H9 (cell line): Measurements from ENCODE around the gene C1QTNF7. TPM values are rescaled to one million over a fixed set of nuclear protein-coding genes. Genes with fewer than 3 reads are reported as not detected.

Experiments used
- DNase-seq: peaks from one replicate; pipeline ENCODE4 v3.0.0-alpha.2; 2017
- H2AFZ ChIP-seq: one replicate; pipeline ENCODE4 v1.6.1; 2013; ENCODE audit warnings: mild to moderate bottlenecking, low read length, control low read depth, moderate library complexity
- H2AK5ac ChIP-seq: 2 replicates; pipeline ENCODE4 v1.6.1; 2013; ENCODE audit warnings: low read length, control low read depth, mixed read lengths; ENCODE audit not compliant: insufficient read length
- H2BK120ac ChIP-seq: one replicate; pipeline ENCODE4 v1.6.1; 2013; ENCODE audit warnings: low read depth, mild to moderate bottlenecking, low read length, control low read depth, inconsistent platforms; ENCODE audit not compliant: poor library complexity, severe bottlenecking
- H2BK12ac ChIP-seq: 2 replicates; pipeline ENCODE4 v1.6.1; 2013; ENCODE audit warnings: low read length, control low read depth, mixed read lengths, low read depth; ENCODE audit not compliant: insufficient read length
- H2BK15ac ChIP-seq: 2 replicates; pipeline ENCODE4 v1.6.1; 2013; ENCODE audit warnings: low read depth, low read length, control low read depth
- H2BK20ac ChIP-seq: one replicate; pipeline ENCODE4 v1.6.1; 2013; ENCODE audit warnings: low read depth, mild to moderate bottlenecking, low read length, control low read depth, inconsistent platforms; ENCODE audit not compliant: poor library complexity, severe bottlenecking
- H2BK5ac ChIP-seq: 2 replicates; pipeline ENCODE4 v1.6.1; 2013; ENCODE audit warnings: low read length, control low read depth, mixed read lengths; ENCODE audit not compliant: insufficient read length
- H3K14ac ChIP-seq: 2 replicates; pipeline ENCODE4 v1.6.1; 2013; ENCODE audit warnings: low read length, control low read depth; ENCODE audit not compliant: insufficient read depth
- H3K18ac ChIP-seq: 2 replicates; pipeline ENCODE4 v1.6.1; 2013; ENCODE audit warnings: low read depth, mild to moderate bottlenecking, mixed read lengths, low read length, control low read depth; ENCODE audit not compliant: insufficient read length
- H3K23ac ChIP-seq: 2 replicates; pipeline ENCODE4 v1.6.1; 2013; ENCODE audit warnings: low read length, control low read depth, mixed read lengths, low read depth; ENCODE audit not compliant: insufficient read length
- H3K23me2 ChIP-seq: 2 replicates; pipeline ENCODE4 v1.6.1; 2013; ENCODE audit warnings: low read depth, mild to moderate bottlenecking, mixed read lengths, low read length, control low read depth; ENCODE audit not compliant: insufficient read length, poor library complexity, severe bottlenecking
- H3K27ac ChIP-seq: 2 replicates; pipeline ENCODE4 v1.5.1; 2013; ENCODE audit warnings: low read length, control low read depth, mixed read lengths, low read depth; ENCODE audit not compliant: insufficient read length
- H3K27me3 ChIP-seq: 2 replicates; pipeline ENCODE4 v1.6.1; 2013; ENCODE audit warnings: low read length, control low read depth, inconsistent platforms; ENCODE audit not compliant: insufficient read depth
- H3K4ac ChIP-seq: 2 replicates; pipeline ENCODE4 v1.6.1; 2013; ENCODE audit warnings: low read depth, mild to moderate bottlenecking, control low read depth, inconsistent platforms, low read length, moderate library complexity
- H3K4me1 ChIP-seq: 2 replicates; pipeline ENCODE4 v1.6.1; 2013; ENCODE audit warnings: low read length, control low read depth, inconsistent platforms; ENCODE audit not compliant: insufficient read depth
- H3K4me2 ChIP-seq: 2 replicates; pipeline ENCODE4 v1.6.1; 2013; ENCODE audit warnings: low read length, control low read depth, mixed read lengths; ENCODE audit not compliant: insufficient read length, insufficient read depth
- H3K56ac ChIP-seq: 2 replicates; pipeline ENCODE4 v1.6.1; 2013; ENCODE audit warnings: low read depth, mild to moderate bottlenecking, mixed read lengths, low read length, control low read depth; ENCODE audit not compliant: insufficient read length
- H3K79me1 ChIP-seq: 2 replicates; pipeline ENCODE4 v1.6.1; 2013; ENCODE audit warnings: low read depth, mild to moderate bottlenecking, moderate library complexity, low read length, control low read depth, inconsistent platforms; ENCODE audit not compliant: insufficient read depth, poor library complexity, severe bottlenecking
- H3K79me2 ChIP-seq: 2 replicates; pipeline ENCODE4 v1.6.1; 2013; ENCODE audit warnings: low read length, control low read depth, inconsistent platforms; ENCODE audit not compliant: insufficient read depth
- H3K9ac ChIP-seq: 2 replicates; pipeline ENCODE4 v1.6.1; 2013; ENCODE audit warnings: low read length, control low read depth, mixed read lengths; ENCODE audit not compliant: insufficient read length; ENCODE audit errors: extremely low read depth
- H3K9me3 ChIP-seq: one replicate; pipeline ENCODE4 v1.6.1; 2013; ENCODE audit warnings: low read depth, low read length, inconsistent platforms; ENCODE audit not compliant: control insufficient read depth
- H3T11ph ChIP-seq: one replicate; pipeline ENCODE4 v1.6.1; 2013; ENCODE audit warnings: mild to moderate bottlenecking, low read length, control low read depth, inconsistent platforms
- H4K20me1 ChIP-seq: one replicate; pipeline ENCODE4 v1.6.1; 2013; ENCODE audit not compliant: control insufficient read depth, insufficient read length, insufficient read depth
- H4K5ac ChIP-seq: 2 replicates; pipeline ENCODE4 v1.6.1; 2013; ENCODE audit warnings: low read depth, mild to moderate bottlenecking, mixed read lengths, low read length, control low read depth; ENCODE audit not compliant: insufficient read length
- H4K8ac ChIP-seq: replicated peaks from 2 replicates; pipeline ENCODE4 v1.6.1; 2013; ENCODE audit warnings: low read length, control low read depth, mixed read lengths, low read depth; ENCODE audit not compliant: insufficient read length
- H4K91ac ChIP-seq: 2 replicates; pipeline ENCODE4 v1.6.1; 2013; ENCODE audit warnings: low read depth, mild to moderate bottlenecking, moderate library complexity, mixed read lengths, low read length, control low read depth; ENCODE audit not compliant: insufficient read length
- H3K27ac Mint-ChIP-seq, 3 experiments: 2 replicates in 2 of 3; 3 replicates in 1 of 3; pipeline ENCODE4 v1.8.0; 2020 to 2021; ENCODE audit warnings: mixed read lengths in 3 of 3, mild to moderate bottlenecking in 1 of 3, moderate library complexity in 1 of 3
- H3K27me3 Mint-ChIP-seq: 2 replicates; pipeline ENCODE4 v1.8.0; 2021; ENCODE audit warnings: low read depth, mild to moderate bottlenecking, moderate library complexity, mixed read lengths
- H3K36me3 Mint-ChIP-seq, 3 experiments: 2 replicates in 2 of 3; 3 replicates in 1 of 3; pipeline ENCODE4 v1.8.0; 2020 to 2021; ENCODE audit warnings: low read depth in 3 of 3, mixed read lengths in 3 of 3; ENCODE audit not compliant: insufficient read depth in 1 of 3
- H3K4me1 Mint-ChIP-seq, 2 experiments: 2 replicates each; pipeline ENCODE4 v1.8.0; 2020; ENCODE audit warnings: mixed read lengths in 2 of 2
- H3K4me3 Mint-ChIP-seq, 2 experiments: 2 replicates in 1 of 2; 3 replicates in 1 of 2; pipeline ENCODE4 v1.8.0; 2020 to 2021; ENCODE audit warnings: mild to moderate bottlenecking in 2 of 2, mixed read lengths in 2 of 2, moderate library complexity in 1 of 2
- H3K9me3 Mint-ChIP-seq, 2 experiments: 2 replicates in 1 of 2; 3 replicates in 1 of 2; pipeline ENCODE4 v1.8.0; 2020; ENCODE audit warnings: mild to moderate bottlenecking in 2 of 2, mixed read lengths in 2 of 2, moderate library complexity in 1 of 2
- CTCF ChIP-seq: fragments of 200-600 bp; sonication (generic); conservative IDR thresholded peaks from 3 replicates; pipeline ENCODE4 v1.8.0; 2021; ENCODE audit warnings: antibody characterized with exemption, mild to moderate bottlenecking
- WGBS: extraction: QIAGEN DNeasy Blood & Tissue Kit; methylation state at CpG from one replicate; pipeline ENCODE4 v1.1.7; 2013; ENCODE audit warnings: missing lambda C conversion rate, low lambda C conversion rate, mixed read lengths; ENCODE audit not compliant: insufficient read length; ENCODE audit errors: extremely low coverage; 5-methylcytosine and 5-hydroxymethylcytosine counted together
- total RNA-seq: library from RNA; stranded (reverse); gene quantifications from 2 replicates; pipeline ENCODE4 v1.2.1, GENCODE V29; 2021

C1QTNF7 gene
- total RNA-seq, 1 experiment from 2014 or later = not detected

DNA sequence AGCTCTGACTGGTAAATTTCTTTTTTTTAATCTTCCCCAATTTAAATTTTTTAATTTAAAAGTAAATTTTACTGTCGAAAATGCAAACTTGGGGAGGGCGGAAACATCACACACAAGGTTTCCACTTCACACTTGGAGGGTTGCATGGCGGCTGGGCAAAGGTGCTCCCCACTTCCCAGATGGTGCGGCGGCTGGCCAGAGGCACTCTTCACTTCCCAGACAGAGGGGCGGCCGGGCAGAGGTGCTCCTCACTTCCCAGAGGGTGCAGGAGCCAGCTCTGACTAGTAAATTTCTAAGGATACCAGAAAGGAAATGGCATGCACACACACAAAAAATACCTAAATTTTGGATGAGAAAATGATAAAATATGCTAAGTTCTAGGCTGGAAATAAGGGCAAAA is 16.4 kb downstream of the C1QTNF7 start:
- Histone ChIP-seq H3K4ac (no peak overlapping the region), H3K4me2 (no peak overlapping the region), H2AFZ (no peak overlapping the region), H3K23me2 (no peaks in the 10 kb centered on the region), H3K79me1 (no peaks in the 10 kb centered on the region), H2BK15ac (no peak overlapping the region), H3K27ac (no peak overlapping the region), H3K23ac (no peak overlapping the region), H4K91ac (no peak overlapping the region), H4K20me1 (no peaks in the 10 kb centered on the region), H3K27me3 (no peaks in the 10 kb centered on the region), H4K5ac (no peak overlapping the region), H3K4me1 (no peaks in the 10 kb centered on the region), H2BK120ac (no peak overlapping the region), H3K14ac (no peak overlapping the region), H4K8ac (no peak overlapping the region), H3K9me3 (no peaks in the 10 kb centered on the region), H2BK12ac (no peak overlapping the region), H3K79me2 (no peaks in the 10 kb centered on the region), H3T11ph (no peak overlapping the region), H3K18ac (no peak overlapping the region), H3K9ac (no peak overlapping the region), H3K56ac (no peak overlapping the region), H2BK5ac (no peak overlapping the region), H2AK5ac (no peak overlapping the region), H2BK20ac (no peak overlapping the region)
- Mint-ChIP-seq H3K4me1 (no peaks in the 10 kb centered on the region), H3K36me3 (peaks cover 0 to 9% (median 6%) of the 10 kb centered on the region in 3 experiments; a peak in 5 of 7 replicates), H3K4me3 (no peak overlapping the region), H3K9me3 (peaks cover 10 to 12% of the 10 kb centered on the region in 2 experiments; a peak in 4 of 5 replicates), H3K27ac (no peak overlapping the region), H3K27me3 (peaks cover 1% of the 10 kb centered on the region; the same call in 1 of the 2 replicates)
- WGBS = no CpG with 5 or more reads among the region's 7 CpGs
- TF ChIP-seq CTCF = no peak
- no peak for DNase-seq
